Adipocyte (in vitro differentiated cells): ENCODE measurements around the gene CSPG4.

Experiments used
- DNase-seq: peaks from one replicate; pipeline ENCODE4 v3.0.0-alpha.2; 2015; ENCODE audit warnings: low read depth
- H3K27me3 ChIP-seq: replicated peaks from 2 replicates; pipeline ENCODE4 v1.7.0; 2013; ENCODE audit warnings: mild to moderate bottlenecking, low read length, moderate library complexity; ENCODE audit not compliant: control insufficient read depth, insufficient read depth
- H3K36me3 ChIP-seq: 2 replicates; pipeline ENCODE4 v1.7.0; 2013; ENCODE audit warnings: low read length, mild to moderate bottlenecking, moderate library complexity; ENCODE audit not compliant: control insufficient read depth, insufficient read depth, severe bottlenecking
- H3K4me1 ChIP-seq: 2 replicates; pipeline ENCODE4 v1.7.0; 2013; ENCODE audit warnings: mild to moderate bottlenecking, low read length, moderate library complexity; ENCODE audit not compliant: control insufficient read depth, insufficient read depth
- H3K4me3 ChIP-seq: 2 replicates; pipeline ENCODE4 v1.7.0; 2013; ENCODE audit warnings: mild to moderate bottlenecking, low read length, moderate library complexity
- H3K9ac ChIP-seq: 2 replicates; pipeline ENCODE4 v1.7.0; 2013; ENCODE audit warnings: mild to moderate bottlenecking, low read length, moderate library complexity
- H3K9me3 ChIP-seq: 2 replicates; pipeline ENCODE4 v1.7.0; 2013; ENCODE audit warnings: mild to moderate bottlenecking, low read length, moderate library complexity; ENCODE audit not compliant: control insufficient read depth

CSPG4 gene

GRCh38 chr15:75646944-75647364 lies 65.7 kb downstream of the CSPG4 start:
- H3K9me3 ChIP-seq = no peaks in the 10 kb centered on the region
- peaks cover 44% of the 10 kb centered on the region for H3K4me1 ChIP-seq
- H3K27me3 ChIP-seq = no peaks in the 10 kb centered on the region
- H3K4me3 ChIP-seq = peak overlapping the region; percentile 99
- no peak for DNase-seq
- peaks cover 18% of the 10 kb centered on the region for H3K36me3 ChIP-seq
- peak overlapping the region; percentile 100 for H3K9ac ChIP-seq

- peak overlapping the region; percentile 100 for H3K9ac ChIP-seq
- peak overlapping the region; percentile 99 for H3K4me3 ChIP-seq
- no peaks in the 10 kb centered on the region for H3K9me3 ChIP-seq
- no peaks in the 10 kb centered on the region for H3K27me3 ChIP-seq
- peaks cover 38% of the 10 kb centered on the region for H3K4me1 ChIP-seq
- no peak for DNase-seq
- peaks cover 18% of the 10 kb centered on the region for H3K36me3 ChIP-seq
Measured at GRCh38 chr15:75646112-75646943, 66.3 kb downstream of the CSPG4 start.

- H3K9ac ChIP-seq = no peak overlapping the region
- no peak for DNase-seq
- H3K36me3 ChIP-seq = peaks cover under 1% of the 10 kb centered on the region
- no peaks in the 10 kb centered on the region for H3K27me3 ChIP-seq
- no peaks in the 10 kb centered on the region for H3K9me3 ChIP-seq
- H3K4me3 ChIP-seq = no peak overlapping the region
- H3K4me1 ChIP-seq = peaks cover 24% of the 10 kb centered on the region
Measured at GRCh38 chr15:75644376-75644775, 68.3 kb downstream of the CSPG4 start.

- H3K4me3 ChIP-seq = no peak overlapping the region
- no peaks in the 10 kb centered on the region for H3K9me3 ChIP-seq
- no peaks in the 10 kb centered on the region for H3K36me3 ChIP-seq
- H3K9ac ChIP-seq = no peak overlapping the region
- no peak for DNase-seq
- H3K4me1 ChIP-seq = peaks cover 36% of the 10 kb centered on the region
- no peaks in the 10 kb centered on the region for H3K27me3 ChIP-seq
Measured at GRCh38 chr15:75641603-75642002, 71.0 kb downstream of the CSPG4 start.

GRCh38 chr15:75641179-75641503 lies 71.5 kb downstream of the CSPG4 start:
- Histone ChIP-seq H3K36me3 (no peaks in the 10 kb centered on the region), H3K27me3 (no peaks in the 10 kb centered on the region), H3K4me1 (peaks cover 36% of the 10 kb centered on the region), H3K4me3 (no peak overlapping the region), H3K9ac (peak overlapping the region; percentile 97), H3K9me3 (no peaks in the 10 kb centered on the region)
- no peak for DNase-seq

- peaks cover 39% of the 10 kb centered on the region for H3K4me1 ChIP-seq
- H3K36me3 ChIP-seq = no peaks in the 10 kb centered on the region
- H3K9me3 ChIP-seq = no peaks in the 10 kb centered on the region
- peak; percentile 34 for DNase-seq
- no peaks in the 10 kb centered on the region for H3K27me3 ChIP-seq
- H3K9ac ChIP-seq = peak overlapping the region; percentile 97
- peak overlapping the region; percentile 96 for H3K4me3 ChIP-seq
Measured at GRCh38 chr15:75640483-75641178, 72.0 kb downstream of the CSPG4 start.

- no peaks in the 10 kb centered on the region for H3K36me3 ChIP-seq
- H3K9ac ChIP-seq = peak within 1 kb of the TSS; percentile 97
- peak within 1 kb of the TSS; percentile 96 for H3K4me3 ChIP-seq
- H3K27me3 ChIP-seq = no peaks in the 10 kb centered on the region
- H3K9me3 ChIP-seq = no peaks in the 10 kb centered on the region
- peaks cover 39% of the 10 kb centered on the region for H3K4me1 ChIP-seq
- DNase-seq = peak; percentile 99
Measured at GRCh38 chr15:75639709-75640482, 72.8 kb downstream of the CSPG4 start, which contains the start of gene IMP3. Gene IMP3 (minus strand): TSS chr15:75640224. CDS start chr15:75640168, 56 bp downstream.

GRCh38 chr15:75639191-75639708 lies 73.4 kb downstream of the CSPG4 start:
- no peaks in the 10 kb centered on the region for H3K36me3 ChIP-seq
- no peaks in the 10 kb centered on the region for H3K9me3 ChIP-seq
- no peaks in the 10 kb centered on the region for H3K27me3 ChIP-seq
- DNase-seq = peak; percentile 50
- H3K4me1 ChIP-seq = peaks cover 39% of the 10 kb centered on the region
- H3K4me3 ChIP-seq = peak overlapping the region; percentile 96
- H3K9ac ChIP-seq = peak overlapping the region; percentile 97

- Histone ChIP-seq H3K4me3 (peak overlapping the region; percentile 96), H3K36me3 (no peaks in the 10 kb centered on the region)
Measured at GRCh38 chr15:75637245-75638009, 75.2 kb downstream of the CSPG4 start.

GRCh38 chr15:75636026-75636425 lies 76.6 kb downstream of the CSPG4 start:
- Histone ChIP-seq H3K9ac (no peak overlapping the region), H3K4me3 (no peak overlapping the region), H3K36me3 (no peaks in the 10 kb centered on the region), H3K9me3 (no peaks in the 10 kb centered on the region), H3K4me1 (peaks cover 37% of the 10 kb centered on the region), H3K27me3 (no peaks in the 10 kb centered on the region)
- DNase-seq = no peak

More at GRCh38 chr15:75637245-75638009, 75.2 kb downstream of the CSPG4 start:
- Histone ChIP-seq H3K27me3 (no peaks in the 10 kb centered on the region), H3K4me1 (peaks cover 39% of the 10 kb centered on the region), H3K9ac (peak overlapping the region; percentile 97), H3K9me3 (no peaks in the 10 kb centered on the region)
- DNase-seq = no peak
